Endodermal cell (in vitro differentiated cells): ENCODE data around the gene ERP27. TPM values are rescaled to one million over a fixed set of nuclear protein-coding genes. Genes with fewer than 3 reads are reported as not detected.

Source experiments
- DNase-seq: peaks from one replicate; pipeline ENCODE4 v3.0.0-alpha.2; 2017
- H3K27ac ChIP-seq: 2 replicates; pipeline ENCODE4 v1.5.1; 2013; ENCODE audit warnings: mild to moderate bottlenecking, low read depth, low read length, moderate library complexity
- H3K27me3 ChIP-seq: 2 replicates; pipeline ENCODE4 v1.6.1; 2013; ENCODE audit warnings: mild to moderate bottlenecking, low read length, moderate library complexity; ENCODE audit not compliant: insufficient read depth, control insufficient read depth, poor library complexity, severe bottlenecking
- H3K36me3 ChIP-seq: 2 replicates; pipeline ENCODE4 v1.7.0; 2013; ENCODE audit warnings: mild to moderate bottlenecking, low read length, moderate library complexity; ENCODE audit not compliant: control insufficient read depth, insufficient read depth
- H3K4me1 ChIP-seq: one replicate; pipeline ENCODE4 v1.7.0; 2013; ENCODE audit warnings: low read length; ENCODE audit not compliant: control insufficient read depth, insufficient read depth
- H3K4me3 ChIP-seq: 2 replicates; pipeline ENCODE4 v1.5.1; 2013; ENCODE audit warnings: mild to moderate bottlenecking, low read length, moderate library complexity
- H3K9ac ChIP-seq: 2 replicates; pipeline ENCODE4 v1.6.1; 2013; ENCODE audit warnings: mild to moderate bottlenecking, low read length, moderate library complexity; ENCODE audit not compliant: poor library complexity, severe bottlenecking; ENCODE audit errors: extremely low read depth
- H3K9me3 ChIP-seq: 2 replicates; pipeline ENCODE4 v1.6.1; 2013; ENCODE audit warnings: mild to moderate bottlenecking, low read length, moderate library complexity; ENCODE audit not compliant: control insufficient read depth
- H3K27ac Mint-ChIP-seq: 2 replicates; pipeline ENCODE4 v1.8.0; 2020; ENCODE audit warnings: mixed read lengths
- H3K27me3 Mint-ChIP-seq: 2 replicates; pipeline ENCODE4 v1.8.0; 2021; ENCODE audit warnings: mild to moderate bottlenecking, mixed read lengths; ENCODE audit not compliant: insufficient read depth
- H3K36me3 Mint-ChIP-seq: 2 replicates; pipeline ENCODE4 v1.8.0; 2020; ENCODE audit warnings: low read depth, mixed read lengths
- H3K4me1 Mint-ChIP-seq: 2 replicates; pipeline ENCODE4 v1.8.0; 2020; ENCODE audit warnings: mixed read lengths
- H3K4me3 Mint-ChIP-seq: 2 replicates; pipeline ENCODE4 v1.8.0; 2020; ENCODE audit warnings: mild to moderate bottlenecking, moderate library complexity, mixed read lengths
- H3K9me3 Mint-ChIP-seq: 2 replicates; pipeline ENCODE4 v1.8.0; 2020; ENCODE audit warnings: mild to moderate bottlenecking, mixed read lengths
- WGBS, 2 experiments: methylation state at CpG; one replicate each; pipeline versions ENCODE4 v1.1.5 to v1.1.7; 2013; ENCODE audit warnings: missing lambda C conversion rate in 2 of 2, mixed read lengths in 1 of 2; ENCODE audit not compliant: insufficient coverage in 1 of 2, insufficient read length in 1 of 2; 5-methylcytosine and 5-hydroxymethylcytosine counted together
- total RNA-seq, 2 donors: library from RNA; stranded (reverse); fragmentation: NEBNext Ultra II Directional in 1 of 2; extraction: Animal tissue kit (Norgen Biotek cat#: 25700) in 1 of 2; gene quantifications; 2 replicates in 1 of 2; 3 replicates in 1 of 2; pipeline ENCODE4 v1.2.1, GENCODE V29; 2021
- TF ChIP-seq, protein P1 (sequence below): fragments of 200-600 bp; sonication (generic); conservative IDR thresholded peaks from 2 replicates; pipeline ENCODE4 v1.5.0; 2021; ENCODE audit warnings: antibody characterized with exemption, mild to moderate bottlenecking

ERP27 gene
- total RNA-seq, 2 donors from 2014 or later, result 0.15 to 0.22 TPM

DNA sequence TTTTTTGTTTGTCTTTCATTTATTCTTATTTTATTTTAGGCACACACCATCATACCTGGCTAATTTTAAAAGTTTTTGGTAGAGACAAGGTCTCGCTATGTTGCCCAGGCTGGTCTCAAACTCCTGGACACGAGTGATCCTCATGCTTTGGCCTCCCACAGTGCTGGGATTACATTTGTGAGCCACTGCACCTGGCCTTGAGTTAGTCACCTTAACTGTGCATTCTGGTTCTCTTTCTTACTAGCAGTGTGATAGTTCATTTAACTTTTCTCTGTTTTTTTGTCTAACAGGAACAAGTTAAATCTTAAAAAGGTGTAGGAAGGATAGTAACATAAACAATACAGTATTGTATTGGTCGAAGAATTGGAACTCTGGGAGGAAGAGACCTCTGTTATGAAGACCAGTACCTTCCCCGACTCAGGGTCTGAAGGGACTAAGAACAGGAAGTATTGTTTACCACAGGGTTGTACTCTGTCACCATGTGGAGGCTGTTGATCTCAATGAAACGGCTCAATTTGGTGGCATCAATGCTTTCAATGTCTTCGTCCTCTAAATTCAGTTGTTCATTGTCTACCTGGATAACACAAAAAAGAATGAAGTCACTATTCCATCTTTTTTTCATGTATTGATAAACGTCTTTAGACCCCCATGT lies 17.7 kb downstream of the ERP27 start:
- no peak for DNase-seq
- TF ChIP-seq, protein P1, sequence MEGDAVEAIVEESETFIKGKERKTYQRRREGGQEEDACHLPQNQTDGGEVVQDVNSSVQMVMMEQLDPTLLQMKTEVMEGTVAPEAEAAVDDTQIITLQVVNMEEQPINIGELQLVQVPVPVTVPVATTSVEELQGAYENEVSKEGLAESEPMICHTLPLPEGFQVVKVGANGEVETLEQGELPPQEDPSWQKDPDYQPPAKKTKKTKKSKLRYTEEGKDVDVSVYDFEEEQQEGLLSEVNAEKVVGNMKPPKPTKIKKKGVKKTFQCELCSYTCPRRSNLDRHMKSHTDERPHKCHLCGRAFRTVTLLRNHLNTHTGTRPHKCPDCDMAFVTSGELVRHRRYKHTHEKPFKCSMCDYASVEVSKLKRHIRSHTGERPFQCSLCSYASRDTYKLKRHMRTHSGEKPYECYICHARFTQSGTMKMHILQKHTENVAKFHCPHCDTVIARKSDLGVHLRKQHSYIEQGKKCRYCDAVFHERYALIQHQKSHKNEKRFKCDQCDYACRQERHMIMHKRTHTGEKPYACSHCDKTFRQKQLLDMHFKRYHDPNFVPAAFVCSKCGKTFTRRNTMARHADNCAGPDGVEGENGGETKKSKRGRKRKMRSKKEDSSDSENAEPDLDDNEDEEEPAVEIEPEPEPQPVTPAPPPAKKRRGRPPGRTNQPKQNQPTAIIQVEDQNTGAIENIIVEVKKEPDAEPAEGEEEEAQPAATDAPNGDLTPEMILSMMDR, result no peak
- no peak overlapping the region for H3K27ac Mint-ChIP-seq
- no peaks in the 10 kb centered on the region for H3K36me3 Mint-ChIP-seq
- Histone ChIP-seq H3K4me1 (no peaks in the 10 kb centered on the region), H3K4me3 (no peak overlapping the region), H3K9me3 (no peaks in the 10 kb centered on the region), H3K9ac (no peak overlapping the region), H3K36me3 (no peaks in the 10 kb centered on the region), H3K27ac (no peak overlapping the region), H3K27me3 (no peaks in the 10 kb centered on the region)
- no peak overlapping the region for H3K4me3 Mint-ChIP-seq
- WGBS, 2 experiments, result 87 to 89% methylated on average over 6 to 7 of the region's 7 CpGs
- peaks cover 1% of the 10 kb centered on the region for H3K4me1 Mint-ChIP-seq
- no peaks in the 10 kb centered on the region for H3K27me3 Mint-ChIP-seq
- no peaks in the 10 kb centered on the region for H3K9me3 Mint-ChIP-seq

- H3K9me3 Mint-ChIP-seq, result no peaks in the 10 kb centered on the region
- no peak for DNase-seq
- no peak overlapping the region for H3K4me3 Mint-ChIP-seq
- no peaks in the 10 kb centered on the region for H3K27me3 Mint-ChIP-seq
- Histone ChIP-seq H3K4me3 (no peak overlapping the region), H3K4me1 (no peaks in the 10 kb centered on the region), H3K36me3 (no peaks in the 10 kb centered on the region), H3K27ac (no peak overlapping the region), H3K9ac (no peak overlapping the region), H3K27me3 (no peaks in the 10 kb centered on the region), H3K9me3 (no peaks in the 10 kb centered on the region)
- peaks cover 2% of the 10 kb centered on the region for H3K4me1 Mint-ChIP-seq
- H3K27ac Mint-ChIP-seq, result no peak overlapping the region
- no peaks in the 10 kb centered on the region for H3K36me3 Mint-ChIP-seq
- TF ChIP-seq, protein P1, result no peak
Observed at GRCh38 chr12:14919455-14919854, 18.9 kb downstream of the ERP27 start.

GRCh38 chr12:14915736-14916135 lies 22.6 kb downstream of the ERP27 start:
- H3K27me3 ChIP-seq, result no peaks in the 10 kb centered on the region
- no peak overlapping the region for H3K9ac ChIP-seq
- no peak for DNase-seq
- H3K4me3 Mint-ChIP-seq, result no peak overlapping the region
- H3K4me1 Mint-ChIP-seq, result peaks cover 2% of the 10 kb centered on the region
- H3K27me3 Mint-ChIP-seq, result no peaks in the 10 kb centered on the region
- no peaks in the 10 kb centered on the region for H3K36me3 ChIP-seq
- H3K27ac Mint-ChIP-seq, result no peak overlapping the region
- no peaks in the 10 kb centered on the region for H3K9me3 ChIP-seq
- no peaks in the 10 kb centered on the region for H3K36me3 Mint-ChIP-seq
- H3K4me3 ChIP-seq, result no peak overlapping the region
- H3K27ac ChIP-seq, result no peak overlapping the region
- H3K4me1 ChIP-seq, result no peaks in the 10 kb centered on the region
- TF ChIP-seq, protein P1, result no peak
- 90% methylated on average over 2 of the region's 2 CpGs; no CpG with 5 or more reads in 1 of the 2 experiments for WGBS, 2 experiments
- no peaks in the 10 kb centered on the region for H3K9me3 Mint-ChIP-seq
